IMR-90 (cell line): Measurements from ENCODE around the gene TBC1D24. TPM values are rescaled to one million over a fixed set of nuclear protein-coding genes. Genes with fewer than 3 reads are reported as not detected.

Experiments
- ATAC-seq: fragments of 200-7000 bp; cut with Tn5 transposase; 2 replicates; pipeline ENCODE4 v1.9.1; 2020; ENCODE audit warnings: low read depth, mild to moderate bottlenecking, moderate library complexity
- BruUV-seq: library from RNA; stranded (reverse); fragments of 400-500 nt; replicated peaks from 2 replicates; lab custom pipeline; 2021; lab: Mats Ljungman, UMichigan
- CTCF ChIA-PET: fragments of 300-600 bp; formaldehyde crosslinking; extraction: SDS; loops from one replicate; lab custom pipeline; 2021; ENCODE audit warnings: antibody characterized with exemption; lab: Yijun Ruan, JAX
- POLR2A ChIA-PET: fragments of 300-600 bp; sonication (Branson Sonifier 250); formaldehyde crosslinking; loops from one replicate; lab custom pipeline; 2022; ENCODE audit warnings: antibody characterized with exemption; ENCODE audit not compliant: unreplicated experiment; lab: Charles Lee
- DNase-seq: peaks from one replicate; pipeline ENCODE4 v3.0.0; 2013
- H2AFZ ChIP-seq: replicated peaks from 2 replicates; pipeline ENCODE3; 2013; ENCODE audit warnings: low read length, mild to moderate bottlenecking; ENCODE audit not compliant: poor library complexity
- H2AK5ac ChIP-seq: 2 replicates; pipeline ENCODE4 v1.6.1; 2013; ENCODE audit warnings: low read depth, low read length, inconsistent platforms
- H2AK9ac ChIP-seq: replicated peaks from 2 replicates; pipeline ENCODE3; 2013; ENCODE audit warnings: mild to moderate bottlenecking, low read depth, low read length, moderate library complexity; ENCODE audit not compliant: poor library complexity
- H2BK120ac ChIP-seq: 2 replicates; pipeline ENCODE4 v1.6.1; 2013; ENCODE audit warnings: low read depth, low read length, inconsistent platforms
- H2BK15ac ChIP-seq: 3 replicates; pipeline ENCODE4 v1.6.1; 2013; ENCODE audit warnings: low read depth, low read length, inconsistent platforms
- H2BK20ac ChIP-seq: 2 replicates; pipeline ENCODE4 v1.6.1; 2013; ENCODE audit warnings: low read depth, mild to moderate bottlenecking, inconsistent platforms, low read length, moderate library complexity
- H2BK5ac ChIP-seq: 2 replicates; pipeline ENCODE4 v1.6.1; 2013; ENCODE audit warnings: mild to moderate bottlenecking, low read depth, low read length, inconsistent platforms; ENCODE audit not compliant: poor library complexity, severe bottlenecking
- H3K14ac ChIP-seq: replicated peaks from 2 replicates; pipeline ENCODE4 v1.6.1; 2013; ENCODE audit warnings: low read depth, low read length, inconsistent platforms
- H3K18ac ChIP-seq: 2 replicates; pipeline ENCODE4 v1.6.1; 2013; ENCODE audit warnings: low read depth, low read length, control low read depth
- H3K23ac ChIP-seq: 2 replicates; pipeline ENCODE4 v1.6.1; 2013; ENCODE audit warnings: low read depth, low read length, inconsistent platforms
- H3K27ac ChIP-seq: 2 replicates; pipeline ENCODE4 v1.5.1; 2013; ENCODE audit warnings: mild to moderate bottlenecking, control low read depth, low read length; ENCODE audit not compliant: insufficient read depth
- H3K27me3 ChIP-seq: 2 replicates; pipeline ENCODE4 v1.6.1; 2013; ENCODE audit warnings: low read length; ENCODE audit not compliant: control insufficient read depth, insufficient read depth
- H3K36me3 ChIP-seq: 2 replicates; pipeline ENCODE4 v1.6.1; 2013; ENCODE audit warnings: low read length, mixed read lengths; ENCODE audit not compliant: control insufficient read depth, insufficient read depth
- H3K4ac ChIP-seq: 2 replicates; pipeline ENCODE4 v1.6.1; 2013; ENCODE audit warnings: low read depth, low read length, inconsistent platforms
- H3K4me1 ChIP-seq: 2 replicates; pipeline ENCODE4 v1.6.1; 2013; ENCODE audit warnings: low read length, mixed read lengths; ENCODE audit not compliant: control insufficient read depth, insufficient read depth
- H3K4me2 ChIP-seq: 2 replicates; pipeline ENCODE4 v1.6.1; 2013; ENCODE audit warnings: low read depth, mild to moderate bottlenecking, control low read depth, low read length, moderate library complexity
- H3K4me3 ChIP-seq: 2 replicates; pipeline ENCODE4 v1.5.1; 2013; ENCODE audit warnings: low read depth, mild to moderate bottlenecking, control low read depth, low read length, moderate library complexity; ENCODE audit not compliant: insufficient read depth
- H3K56ac ChIP-seq: 2 replicates; pipeline ENCODE4 v1.6.1; 2013; ENCODE audit warnings: low read length, inconsistent platforms; ENCODE audit not compliant: insufficient read depth; ENCODE audit errors: extremely low read depth
- H3K79me1 ChIP-seq, 2 experiments: 2 replicates each; pipeline ENCODE4 v1.6.1; 2013; ENCODE audit warnings: low read length in 2 of 2, inconsistent platforms in 1 of 2, low read depth in 1 of 2
- H3K9ac ChIP-seq: 2 replicates; pipeline ENCODE4 v1.6.1; 2013; ENCODE audit warnings: low read depth, low read length, control low read depth
- H3K9me1 ChIP-seq: 2 replicates; pipeline ENCODE4 v1.6.1; 2013; ENCODE audit warnings: low read length, inconsistent platforms; ENCODE audit not compliant: insufficient read depth
- H3K9me3 ChIP-seq: 2 replicates; pipeline ENCODE4 v1.6.1; 2013; ENCODE audit warnings: low read length; ENCODE audit not compliant: control insufficient read depth, insufficient read depth
- H4K20me1 ChIP-seq: 2 replicates; pipeline ENCODE4 v1.6.1; 2013; ENCODE audit warnings: low read length, inconsistent platforms; ENCODE audit not compliant: insufficient read depth
- H4K5ac ChIP-seq: 2 replicates; pipeline ENCODE4 v1.6.1; 2013; ENCODE audit warnings: mild to moderate bottlenecking, low read depth, low read length, control low read depth
- H4K8ac ChIP-seq, 2 experiments: 2 replicates each; pipeline ENCODE4 v1.6.1; 2013; ENCODE audit warnings: low read depth in 2 of 2, low read length in 2 of 2, control low read depth in 1 of 2, inconsistent platforms in 1 of 2
- H4K91ac ChIP-seq: 2 replicates; pipeline ENCODE4 v1.6.1; 2013; ENCODE audit warnings: low read depth, low read length, inconsistent platforms; ENCODE audit not compliant: insufficient read depth
- BHLHE40 ChIP-seq: fragments of 150-350 bp; IDR thresholded peaks from 2 replicates; pipeline ENCODE4 v1.6.1; 2016; ENCODE audit warnings: mild to moderate bottlenecking, low read depth, low read length
- CEBPB ChIP-seq: IDR thresholded peaks from 2 replicates; pipeline ENCODE4 v1.6.1; 2012; ENCODE audit warnings: low read depth, low read length, improper control_type of control experiment
- CHD1 ChIP-seq: IDR thresholded peaks from 2 replicates; pipeline ENCODE4 v1.6.1; 2012; ENCODE audit warnings: low read depth, low read length, improper control_type of control experiment
- FOS ChIP-seq: fragments of 150-350 bp; IDR thresholded peaks from 2 replicates; pipeline ENCODE4 v1.6.1; 2016; ENCODE audit warnings: low read depth, low read length
- MAFK ChIP-seq: IDR thresholded peaks from 2 replicates; pipeline ENCODE4 v1.6.1; 2012; ENCODE audit warnings: low read depth, low read length, improper control_type of control experiment
- MAZ ChIP-seq: IDR thresholded peaks from 2 replicates; pipeline ENCODE4 v1.6.1; 2012; ENCODE audit warnings: low read depth, mild to moderate bottlenecking, low read length, improper control_type of control experiment, moderate library complexity, borderline replicate concordance
- MXI1 ChIP-seq: IDR thresholded peaks from 2 replicates; pipeline ENCODE4 v1.6.1; 2012; ENCODE audit warnings: low read depth, mild to moderate bottlenecking, low read length, moderate library complexity, borderline replicate concordance
- NFE2L2 ChIP-seq: fragments of 150-350 bp; IDR thresholded peaks from 2 replicates; pipeline ENCODE4 v1.6.1; 2016; ENCODE audit warnings: low read depth, mild to moderate bottlenecking, low read length
- POLR2A ChIP-seq: IDR thresholded peaks from 2 replicates; pipeline ENCODE4 v1.6.1; 2012; ENCODE audit warnings: mild to moderate bottlenecking, low read depth, low read length
- RAD21 ChIP-seq: IDR thresholded peaks from 2 replicates; pipeline ENCODE4 v1.6.1; 2012; ENCODE audit warnings: low read length, improper control_type of control experiment
- RCOR1 ChIP-seq: IDR thresholded peaks from 2 replicates; pipeline ENCODE4 v1.6.1; 2012; ENCODE audit warnings: mild to moderate bottlenecking, low read length, improper control_type of control experiment; ENCODE audit not compliant: insufficient replicate concordance
- RFX5 ChIP-seq: IDR thresholded peaks from 2 replicates; pipeline ENCODE4 v1.8.0; 2012; ENCODE audit warnings: low read depth, mild to moderate bottlenecking, low read length, moderate library complexity
- SMC3 ChIP-seq: fragments of 150-350 bp; IDR thresholded peaks from 2 replicates; pipeline ENCODE4 v1.6.1; 2016; ENCODE audit warnings: low read depth, mild to moderate bottlenecking, antibody characterized with exemption, low read length, moderate library complexity
- WGBS, 2 experiments: methylation state at CpG; one replicate each; pipeline versions ENCODE4 v1.1.5 to v1.1.7; 2013; ENCODE audit warnings: missing lambda C conversion rate in 2 of 2; ENCODE audit not compliant: insufficient read length in 1 of 2; ENCODE audit errors: extremely low coverage in 2 of 2; 5-methylcytosine and 5-hydroxymethylcytosine counted together
- dilution Hi-C: fragments of 300-500 bp; cut with HindIII; formaldehyde crosslinking; loops from one replicate; pipeline ENCODE4 v1.14.3; 2018; ENCODE audit warnings: low sequenced_read_pairs; ENCODE audit not compliant: unreplicated experiment
- in situ Hi-C: fragments of 300-500 bp; cut with MboI; formaldehyde crosslinking; loops from 3 replicates; pipeline ENCODE4 v1.14.3; 2019; ENCODE audit warnings: low sequenced_read_pairs, inconsistent platforms, mixed read lengths
- intact Hi-C: fragments of 100-400 bp; cut with micrococcal nuclease; formaldehyde crosslinking; loops from 2 replicates; pipeline ENCODE4 v1.10.0; 2022
- polyA plus RNA-seq, 3 experiments: library from polyadenylated mRNA; depleted of rRNA; stranded (reverse); fragments of >200 nt; gene quantifications; 2 replicates each; pipeline ENCODE4 v1.2.3, GENCODE V29; 2012; ENCODE audit warnings: low replicate concordance in 1 of 3
- total RNA-seq: library from RNA; depleted of rRNA; stranded (reverse); fragments of >200 nt; gene quantifications from 2 replicates; pipeline ENCODE4 v1.2.3, GENCODE V29; 2012
- TF ChIP-seq, protein P1 (sequence below): conservative IDR thresholded peaks from 2 replicates; pipeline ENCODE4 v1.5.1; 2012; ENCODE audit warnings: mild to moderate bottlenecking, low read depth, low read length, improper control_type of control experiment
- TF ChIP-seq, protein P2 (sequence below): fragments of 150-350 bp; IDR thresholded peaks from 2 replicates; pipeline ENCODE4 v1.6.1; 2017; ENCODE audit warnings: mild to moderate bottlenecking, antibody characterized with exemption, low read length, low read depth
- TF ChIP-seq, protein P3 (sequence below): fragments of 150-350 bp; IDR thresholded peaks from 2 replicates; pipeline ENCODE4 v1.6.1; 2016; ENCODE audit warnings: low read depth, mild to moderate bottlenecking, low read length, moderate library complexity, borderline replicate concordance

TBC1D24 gene
- total and polyA plus RNA-seq, 2 of the 4 experiments (the other 2 are of a cell fraction): 7.5 to 13.4 TPM

DNA sequence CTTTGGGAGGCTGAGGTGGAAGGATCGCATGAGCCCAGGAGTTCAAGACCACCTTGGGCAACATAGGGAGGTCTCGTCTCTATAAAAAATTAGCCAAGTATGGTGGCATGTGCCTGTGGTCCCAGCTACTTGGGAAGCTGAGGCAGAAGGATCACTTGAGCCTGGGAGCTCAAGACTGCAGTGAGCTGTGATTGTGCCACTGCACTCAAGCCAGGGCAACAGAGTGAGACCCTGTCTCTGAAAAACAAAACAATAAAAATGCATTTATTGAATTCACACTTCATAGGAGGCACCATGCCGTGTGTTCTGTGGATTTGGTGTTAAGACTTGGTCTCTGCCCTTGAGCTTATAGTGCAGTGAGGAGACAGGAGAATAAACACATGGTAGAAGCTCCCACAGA, 2.4 kb downstream of the TBC1D24 start:
- in situ Hi-C loops: no loop called here
- H3K79me1 ChIP-seq: peaks cover 15 to 70% of the 10 kb centered on the region in 2 experiments; a peak in 3 of 4 replicates
- no peaks in the 10 kb centered on the region for H3K9me3 ChIP-seq
- H3K14ac ChIP-seq: no peak overlapping the region
- no peak overlapping the region for H2AFZ ChIP-seq
- H3K9ac ChIP-seq: no peak overlapping the region
- H4K8ac ChIP-seq: no peak overlapping the region
- no peak overlapping the region for H3K4me3 ChIP-seq
- DNase-seq (no peak), ATAC-seq (no peak)
- peaks cover 3% of the 10 kb centered on the region; the same call in 1 of the 2 replicates for H3K9me1 ChIP-seq
- POLR2A ChIA-PET: no interaction called here
- no peak overlapping the region for H3K4me2 ChIP-seq
- no peak overlapping the region for H3K27ac ChIP-seq
- no peak overlapping the region for H3K56ac ChIP-seq
- dilution Hi-C loops: no loop called here
- no TSS peak for BruUV-seq
- no peak overlapping the region for H2AK9ac ChIP-seq
- no peak overlapping the region for H2AK5ac ChIP-seq
- H2BK15ac ChIP-seq: no peak overlapping the region
- peaks cover 28% of the 10 kb centered on the region for H4K20me1 ChIP-seq
- no peaks in the 10 kb centered on the region for H3K36me3 ChIP-seq
- no peak for TF ChIP-seq RCOR1
- no peak for TF ChIP-seq FOS
- no peak for TF ChIP-seq MXI1
- TF ChIP-seq RFX5: no peak
- TF ChIP-seq CHD1: no peak
- no peak for TF ChIP-seq POLR2A
- TF ChIP-seq RAD21: no peak
- TF ChIP-seq NFE2L2: no peak
- no peak for TF ChIP-seq MAZ
- TF ChIP-seq, protein P1, sequence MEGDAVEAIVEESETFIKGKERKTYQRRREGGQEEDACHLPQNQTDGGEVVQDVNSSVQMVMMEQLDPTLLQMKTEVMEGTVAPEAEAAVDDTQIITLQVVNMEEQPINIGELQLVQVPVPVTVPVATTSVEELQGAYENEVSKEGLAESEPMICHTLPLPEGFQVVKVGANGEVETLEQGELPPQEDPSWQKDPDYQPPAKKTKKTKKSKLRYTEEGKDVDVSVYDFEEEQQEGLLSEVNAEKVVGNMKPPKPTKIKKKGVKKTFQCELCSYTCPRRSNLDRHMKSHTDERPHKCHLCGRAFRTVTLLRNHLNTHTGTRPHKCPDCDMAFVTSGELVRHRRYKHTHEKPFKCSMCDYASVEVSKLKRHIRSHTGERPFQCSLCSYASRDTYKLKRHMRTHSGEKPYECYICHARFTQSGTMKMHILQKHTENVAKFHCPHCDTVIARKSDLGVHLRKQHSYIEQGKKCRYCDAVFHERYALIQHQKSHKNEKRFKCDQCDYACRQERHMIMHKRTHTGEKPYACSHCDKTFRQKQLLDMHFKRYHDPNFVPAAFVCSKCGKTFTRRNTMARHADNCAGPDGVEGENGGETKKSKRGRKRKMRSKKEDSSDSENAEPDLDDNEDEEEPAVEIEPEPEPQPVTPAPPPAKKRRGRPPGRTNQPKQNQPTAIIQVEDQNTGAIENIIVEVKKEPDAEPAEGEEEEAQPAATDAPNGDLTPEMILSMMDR: no peak
- TF ChIP-seq SMC3: no peak
- TF ChIP-seq CEBPB: no peak
- TF ChIP-seq, protein P2, sequence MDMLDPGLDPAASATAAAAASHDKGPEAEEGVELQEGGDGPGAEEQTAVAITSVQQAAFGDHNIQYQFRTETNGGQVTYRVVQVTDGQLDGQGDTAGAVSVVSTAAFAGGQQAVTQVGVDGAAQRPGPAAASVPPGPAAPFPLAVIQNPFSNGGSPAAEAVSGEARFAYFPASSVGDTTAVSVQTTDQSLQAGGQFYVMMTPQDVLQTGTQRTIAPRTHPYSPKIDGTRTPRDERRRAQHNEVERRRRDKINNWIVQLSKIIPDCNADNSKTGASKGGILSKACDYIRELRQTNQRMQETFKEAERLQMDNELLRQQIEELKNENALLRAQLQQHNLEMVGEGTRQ: no peak
- TF ChIP-seq, protein P3, sequence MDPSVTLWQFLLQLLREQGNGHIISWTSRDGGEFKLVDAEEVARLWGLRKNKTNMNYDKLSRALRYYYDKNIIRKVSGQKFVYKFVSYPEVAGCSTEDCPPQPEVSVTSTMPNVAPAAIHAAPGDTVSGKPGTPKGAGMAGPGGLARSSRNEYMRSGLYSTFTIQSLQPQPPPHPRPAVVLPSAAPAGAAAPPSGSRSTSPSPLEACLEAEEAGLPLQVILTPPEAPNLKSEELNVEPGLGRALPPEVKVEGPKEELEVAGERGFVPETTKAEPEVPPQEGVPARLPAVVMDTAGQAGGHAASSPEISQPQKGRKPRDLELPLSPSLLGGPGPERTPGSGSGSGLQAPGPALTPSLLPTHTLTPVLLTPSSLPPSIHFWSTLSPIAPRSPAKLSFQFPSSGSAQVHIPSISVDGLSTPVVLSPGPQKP: no peak
- TF ChIP-seq MAFK: no peak
- TF ChIP-seq BHLHE40: no peak
- peaks cover 10% of the 10 kb centered on the region for H3K4me1 ChIP-seq
- H2BK20ac ChIP-seq: no peak overlapping the region
- intact Hi-C loops: no loop called here
- 92% methylated on average over 2 of the region's 3 CpGs; no CpG with 5 or more reads in 1 of the 2 experiments for WGBS, 2 experiments
- no peak overlapping the region for H2BK120ac ChIP-seq
- no peak overlapping the region for H4K91ac ChIP-seq
- H3K23ac ChIP-seq: no peak overlapping the region
- H2BK5ac ChIP-seq: no peak overlapping the region
- CTCF ChIA-PET: no interaction called here
- H3K18ac ChIP-seq: no peak overlapping the region
- no peak overlapping the region for H4K5ac ChIP-seq
- H3K27me3 ChIP-seq: no peaks in the 10 kb centered on the region
- no peak overlapping the region for H3K4ac ChIP-seq
